HG03139 (cell line): ENCODE measurements around the gene GTF2E1.

Experiments
- ATAC-seq: cut with Tn5 transposase; IDR thresholded peaks from one replicate; pipeline ENCODE4 v1.9.1; 2021; ENCODE audit not compliant: unreplicated experiment

Gene GTF2E1

GRCh38 chr3:120796976-120797375, 54.4 kb downstream of the GTF2E1 start:
- no peak for ATAC-seq

GRCh38 chr3:120797857-120798256, 55.3 kb downstream of the GTF2E1 start:
- no peak for ATAC-seq

GRCh38 chr3:120798346-120798745, 55.8 kb downstream of the GTF2E1 start:
- no peak for ATAC-seq

GRCh38 chr3:120800625-120801024, 58.1 kb downstream of the GTF2E1 start:
- ATAC-seq = no peak

- no peak for ATAC-seq
Observed at GRCh38 chr3:120801484-120801883, 58.9 kb downstream of the GTF2E1 start.

GRCh38 chr3:120802916-120803315, 60.4 kb downstream of the GTF2E1 start:
- no peak for ATAC-seq

- ATAC-seq = no peak
Observed at GRCh38 chr3:120816728-120817127, 74.2 kb downstream of the GTF2E1 start.

- no peak for ATAC-seq
Observed at GRCh38 chr3:120820748-120821147, 78.2 kb downstream of the GTF2E1 start.

GRCh38 chr3:120821426-120821825, 78.9 kb downstream of the GTF2E1 start:
- ATAC-seq = no peak

- no peak for ATAC-seq
Observed at GRCh38 chr3:120823156-120823555, 80.6 kb downstream of the GTF2E1 start.

GRCh38 chr3:120824613-120825012, 82.1 kb downstream of the GTF2E1 start:
- ATAC-seq = no peak

GRCh38 chr3:120828796-120829195, 86.3 kb downstream of the GTF2E1 start:
- ATAC-seq = no peak

- no peak for ATAC-seq
Observed at GRCh38 chr3:120831066-120831465, 88.5 kb downstream of the GTF2E1 start.
